GM19455 (cell line): Measurements from ENCODE around the gene GNL1.

Experiments used
- ATAC-seq: cut with Tn5 transposase; IDR thresholded peaks from one replicate; pipeline ENCODE4 v1.9.1; 2021; ENCODE audit not compliant: unreplicated experiment

The GNL1 gene

GRCh38 chr6:30570263-30570662, 14.0 kb upstream of the GNL1 start:
- no peak for ATAC-seq

GRCh38 chr6:30568245-30568644, 12.0 kb upstream of the GNL1 start:
- ATAC-seq = no peak

- no peak for ATAC-seq
Observed at GRCh38 chr6:30565772-30566171, 9.5 kb upstream of the GNL1 start.

GRCh38 chr6:30564114-30564513, 7.8 kb upstream of the GNL1 start:
- ATAC-seq = no peak

GRCh38 chr6:30562470-30563425, 6.5 kb upstream of the GNL1 start:
- no peak for ATAC-seq

- ATAC-seq = no peak
Observed at GRCh38 chr6:30560930-30561329, 4.6 kb upstream of the GNL1 start.

GRCh38 chr6:30557683-30557981, 1.3 kb upstream of the GNL1 start:
- no peak for ATAC-seq

GRCh38 chr6:30556906-30557682, 805 bp upstream of the GNL1 start, which contains the start of gene PRR3:
PRR3 (plus strand) TSS chr6:30557295; CDS start chr6:30557345, 50 bp downstream.
- ATAC-seq = peak; percentile 61

GRCh38 chr6:30555816-30556065, 548 bp downstream of the GNL1 start:
- no peak for ATAC-seq

- ATAC-seq = no peak
Observed at GRCh38 chr6:30554962-30555815, 1.1 kb downstream of the GNL1 start.

GRCh38 chr6:30554404-30554803, 1.9 kb downstream of the GNL1 start:
- ATAC-seq = no peak

GRCh38 chr6:30548375-30548774, 7.9 kb downstream of the GNL1 start:
- ATAC-seq = no peak

- ATAC-seq = no peak
Observed at GRCh38 chr6:30547454-30547853, 8.8 kb downstream of the GNL1 start.

GRCh38 chr6:30544666-30545272, 11.5 kb downstream of the GNL1 start:
- ATAC-seq = no peak

GRCh38 chr6:30543821-30544220, 12.5 kb downstream of the GNL1 start:
- ATAC-seq = no peak

GRCh38 chr6:30542915-30543314, 13.4 kb downstream of the GNL1 start:
- ATAC-seq = no peak

- ATAC-seq = no peak
Observed at GRCh38 chr6:30542404-30542725, 13.9 kb downstream of the GNL1 start.

GRCh38 chr6:30541515-30542403, 14.5 kb downstream of the GNL1 start:
- no peak for ATAC-seq

GRCh38 chr6:30537931-30538330, 18.4 kb downstream of the GNL1 start:
- ATAC-seq = no peak
